H9 (cell line): Measurements from ENCODE around the gene GBP7. TPM values are rescaled to one million over a fixed set of nuclear protein-coding genes. Genes with fewer than 3 reads are reported as not detected.

Source experiments
- DNase-seq: peaks from one replicate; pipeline ENCODE4 v3.0.0-alpha.2; 2017
- H2AFZ ChIP-seq: one replicate; pipeline ENCODE4 v1.6.1; 2013; ENCODE audit warnings: mild to moderate bottlenecking, low read length, control low read depth, moderate library complexity
- H2AK5ac ChIP-seq: 2 replicates; pipeline ENCODE4 v1.6.1; 2013; ENCODE audit warnings: low read length, control low read depth, mixed read lengths; ENCODE audit not compliant: insufficient read length
- H2BK120ac ChIP-seq: one replicate; pipeline ENCODE4 v1.6.1; 2013; ENCODE audit warnings: low read depth, mild to moderate bottlenecking, low read length, control low read depth, inconsistent platforms; ENCODE audit not compliant: poor library complexity, severe bottlenecking
- H2BK12ac ChIP-seq: 2 replicates; pipeline ENCODE4 v1.6.1; 2013; ENCODE audit warnings: low read length, control low read depth, mixed read lengths, low read depth; ENCODE audit not compliant: insufficient read length
- H2BK15ac ChIP-seq: 2 replicates; pipeline ENCODE4 v1.6.1; 2013; ENCODE audit warnings: low read depth, low read length, control low read depth
- H2BK20ac ChIP-seq: one replicate; pipeline ENCODE4 v1.6.1; 2013; ENCODE audit warnings: low read depth, mild to moderate bottlenecking, low read length, control low read depth, inconsistent platforms; ENCODE audit not compliant: poor library complexity, severe bottlenecking
- H2BK5ac ChIP-seq: 2 replicates; pipeline ENCODE4 v1.6.1; 2013; ENCODE audit warnings: low read length, control low read depth, mixed read lengths; ENCODE audit not compliant: insufficient read length
- H3K14ac ChIP-seq: 2 replicates; pipeline ENCODE4 v1.6.1; 2013; ENCODE audit warnings: low read length, control low read depth; ENCODE audit not compliant: insufficient read depth
- H3K18ac ChIP-seq: 2 replicates; pipeline ENCODE4 v1.6.1; 2013; ENCODE audit warnings: low read depth, mild to moderate bottlenecking, mixed read lengths, low read length, control low read depth; ENCODE audit not compliant: insufficient read length
- H3K23ac ChIP-seq: 2 replicates; pipeline ENCODE4 v1.6.1; 2013; ENCODE audit warnings: low read length, control low read depth, mixed read lengths, low read depth; ENCODE audit not compliant: insufficient read length
- H3K23me2 ChIP-seq: 2 replicates; pipeline ENCODE4 v1.6.1; 2013; ENCODE audit warnings: low read depth, mild to moderate bottlenecking, mixed read lengths, low read length, control low read depth; ENCODE audit not compliant: insufficient read length, poor library complexity, severe bottlenecking
- H3K27ac ChIP-seq: 2 replicates; pipeline ENCODE4 v1.5.1; 2013; ENCODE audit warnings: low read length, control low read depth, mixed read lengths, low read depth; ENCODE audit not compliant: insufficient read length
- H3K27me3 ChIP-seq: 2 replicates; pipeline ENCODE4 v1.6.1; 2013; ENCODE audit warnings: low read length, control low read depth, inconsistent platforms; ENCODE audit not compliant: insufficient read depth
- H3K4ac ChIP-seq: 2 replicates; pipeline ENCODE4 v1.6.1; 2013; ENCODE audit warnings: low read depth, mild to moderate bottlenecking, control low read depth, inconsistent platforms, low read length, moderate library complexity
- H3K4me1 ChIP-seq: 2 replicates; pipeline ENCODE4 v1.6.1; 2013; ENCODE audit warnings: low read length, control low read depth, inconsistent platforms; ENCODE audit not compliant: insufficient read depth
- H3K4me2 ChIP-seq: 2 replicates; pipeline ENCODE4 v1.6.1; 2013; ENCODE audit warnings: low read length, control low read depth, mixed read lengths; ENCODE audit not compliant: insufficient read length, insufficient read depth
- H3K56ac ChIP-seq: 2 replicates; pipeline ENCODE4 v1.6.1; 2013; ENCODE audit warnings: low read depth, mild to moderate bottlenecking, mixed read lengths, low read length, control low read depth; ENCODE audit not compliant: insufficient read length
- H3K79me1 ChIP-seq: 2 replicates; pipeline ENCODE4 v1.6.1; 2013; ENCODE audit warnings: low read depth, mild to moderate bottlenecking, moderate library complexity, low read length, control low read depth, inconsistent platforms; ENCODE audit not compliant: insufficient read depth, poor library complexity, severe bottlenecking
- H3K79me2 ChIP-seq: 2 replicates; pipeline ENCODE4 v1.6.1; 2013; ENCODE audit warnings: low read length, control low read depth, inconsistent platforms; ENCODE audit not compliant: insufficient read depth
- H3K9ac ChIP-seq: 2 replicates; pipeline ENCODE4 v1.6.1; 2013; ENCODE audit warnings: low read length, control low read depth, mixed read lengths; ENCODE audit not compliant: insufficient read length; ENCODE audit errors: extremely low read depth
- H3K9me3 ChIP-seq: one replicate; pipeline ENCODE4 v1.6.1; 2013; ENCODE audit warnings: low read depth, low read length, inconsistent platforms; ENCODE audit not compliant: control insufficient read depth
- H3T11ph ChIP-seq: one replicate; pipeline ENCODE4 v1.6.1; 2013; ENCODE audit warnings: mild to moderate bottlenecking, low read length, control low read depth, inconsistent platforms
- H4K20me1 ChIP-seq: one replicate; pipeline ENCODE4 v1.6.1; 2013; ENCODE audit not compliant: control insufficient read depth, insufficient read length, insufficient read depth
- H4K5ac ChIP-seq: 2 replicates; pipeline ENCODE4 v1.6.1; 2013; ENCODE audit warnings: low read depth, mild to moderate bottlenecking, mixed read lengths, low read length, control low read depth; ENCODE audit not compliant: insufficient read length
- H4K8ac ChIP-seq: replicated peaks from 2 replicates; pipeline ENCODE4 v1.6.1; 2013; ENCODE audit warnings: low read length, control low read depth, mixed read lengths, low read depth; ENCODE audit not compliant: insufficient read length
- H4K91ac ChIP-seq: 2 replicates; pipeline ENCODE4 v1.6.1; 2013; ENCODE audit warnings: low read depth, mild to moderate bottlenecking, moderate library complexity, mixed read lengths, low read length, control low read depth; ENCODE audit not compliant: insufficient read length
- H3K27ac Mint-ChIP-seq, 3 experiments: 2 replicates in 2 of 3; 3 replicates in 1 of 3; pipeline ENCODE4 v1.8.0; 2020 to 2021; ENCODE audit warnings: mixed read lengths in 3 of 3, mild to moderate bottlenecking in 1 of 3, moderate library complexity in 1 of 3
- H3K27me3 Mint-ChIP-seq: 2 replicates; pipeline ENCODE4 v1.8.0; 2021; ENCODE audit warnings: low read depth, mild to moderate bottlenecking, moderate library complexity, mixed read lengths
- H3K36me3 Mint-ChIP-seq, 3 experiments: 2 replicates in 2 of 3; 3 replicates in 1 of 3; pipeline ENCODE4 v1.8.0; 2020 to 2021; ENCODE audit warnings: low read depth in 3 of 3, mixed read lengths in 3 of 3; ENCODE audit not compliant: insufficient read depth in 1 of 3
- H3K4me1 Mint-ChIP-seq, 2 experiments: 2 replicates each; pipeline ENCODE4 v1.8.0; 2020; ENCODE audit warnings: mixed read lengths in 2 of 2
- H3K4me3 Mint-ChIP-seq, 2 experiments: 2 replicates in 1 of 2; 3 replicates in 1 of 2; pipeline ENCODE4 v1.8.0; 2020 to 2021; ENCODE audit warnings: mild to moderate bottlenecking in 2 of 2, mixed read lengths in 2 of 2, moderate library complexity in 1 of 2
- H3K9me3 Mint-ChIP-seq, 2 experiments: 2 replicates in 1 of 2; 3 replicates in 1 of 2; pipeline ENCODE4 v1.8.0; 2020; ENCODE audit warnings: mild to moderate bottlenecking in 2 of 2, mixed read lengths in 2 of 2, moderate library complexity in 1 of 2
- WGBS: extraction: QIAGEN DNeasy Blood & Tissue Kit; methylation state at CpG from one replicate; pipeline ENCODE4 v1.1.7; 2013; ENCODE audit warnings: missing lambda C conversion rate, low lambda C conversion rate, mixed read lengths; ENCODE audit not compliant: insufficient read length; ENCODE audit errors: extremely low coverage; 5-methylcytosine and 5-hydroxymethylcytosine counted together
- total RNA-seq: library from RNA; stranded (reverse); gene quantifications from 2 replicates; pipeline ENCODE4 v1.2.1, GENCODE V29; 2021
- TF ChIP-seq, protein P1 (sequence below): fragments of 200-600 bp; sonication (generic); conservative IDR thresholded peaks from 3 replicates; pipeline ENCODE4 v1.8.0; 2021; ENCODE audit warnings: antibody characterized with exemption, mild to moderate bottlenecking

GBP7 gene
- total RNA-seq, 1 experiment from 2014 or later, result not detected

DNA sequence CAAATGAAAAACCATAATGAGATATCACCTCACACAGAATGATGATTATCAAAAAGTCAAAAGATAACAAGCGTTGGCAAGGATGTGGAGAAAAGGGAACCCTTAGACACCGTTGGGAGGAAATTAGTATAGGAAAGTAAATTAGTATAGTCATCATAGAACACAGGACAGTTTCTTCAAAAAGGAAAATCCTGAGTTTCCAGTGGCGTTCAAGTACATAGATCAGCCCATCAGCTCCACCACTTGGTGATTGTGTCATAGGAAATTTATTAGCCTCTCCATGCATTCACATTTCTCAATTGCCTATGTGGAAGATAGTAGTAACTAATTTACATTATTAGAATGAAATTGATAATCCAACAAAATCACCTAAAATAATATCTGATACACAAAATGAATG is 29.1 kb downstream of the GBP7 start:
- no peak overlapping the region for H2BK5ac ChIP-seq
- no peak overlapping the region for H3K27ac ChIP-seq
- H4K5ac ChIP-seq, result no peak overlapping the region
- no peak overlapping the region for H2BK12ac ChIP-seq
- no peak overlapping the region for H3K4me3 Mint-ChIP-seq
- no peak overlapping the region for H2AK5ac ChIP-seq
- no peak overlapping the region for H3K18ac ChIP-seq
- H3K14ac ChIP-seq, result no peak overlapping the region
- no peak overlapping the region for H2BK15ac ChIP-seq
- no peaks in the 10 kb centered on the region for H3K79me2 ChIP-seq
- DNase-seq, result no peak
- no peak overlapping the region for H2BK20ac ChIP-seq
- H3K4me1 Mint-ChIP-seq, result peaks cover 0 to 3% of the 10 kb centered on the region in 2 experiments; a peak in 1 of 4 replicates
- no peaks in the 10 kb centered on the region for H4K20me1 ChIP-seq
- H2AFZ ChIP-seq, result no peak overlapping the region
- no peak overlapping the region for H4K8ac ChIP-seq
- H3K56ac ChIP-seq, result no peak overlapping the region
- no peak overlapping the region for H2BK120ac ChIP-seq
- no peak overlapping the region for H3T11ph ChIP-seq
- no peaks in the 10 kb centered on the region for H3K9me3 Mint-ChIP-seq
- no peaks in the 10 kb centered on the region for H3K27me3 Mint-ChIP-seq
- H3K27me3 ChIP-seq, result no peaks in the 10 kb centered on the region
- H3K9me3 ChIP-seq, result no peaks in the 10 kb centered on the region
- H3K4me2 ChIP-seq, result no peak overlapping the region
- no peaks in the 10 kb centered on the region for H3K4me1 ChIP-seq
- H3K27ac Mint-ChIP-seq, result no peak overlapping the region
- no peak overlapping the region for H3K4ac ChIP-seq
- H3K9ac ChIP-seq, result no peak overlapping the region
- no peak overlapping the region for H3K23ac ChIP-seq
- H4K91ac ChIP-seq, result no peak overlapping the region
- no CpG with 5 or more reads among the region's 3 CpGs for WGBS
- H3K79me1 ChIP-seq, result no peaks in the 10 kb centered on the region
- H3K23me2 ChIP-seq, result no peaks in the 10 kb centered on the region
- TF ChIP-seq, protein P1, sequence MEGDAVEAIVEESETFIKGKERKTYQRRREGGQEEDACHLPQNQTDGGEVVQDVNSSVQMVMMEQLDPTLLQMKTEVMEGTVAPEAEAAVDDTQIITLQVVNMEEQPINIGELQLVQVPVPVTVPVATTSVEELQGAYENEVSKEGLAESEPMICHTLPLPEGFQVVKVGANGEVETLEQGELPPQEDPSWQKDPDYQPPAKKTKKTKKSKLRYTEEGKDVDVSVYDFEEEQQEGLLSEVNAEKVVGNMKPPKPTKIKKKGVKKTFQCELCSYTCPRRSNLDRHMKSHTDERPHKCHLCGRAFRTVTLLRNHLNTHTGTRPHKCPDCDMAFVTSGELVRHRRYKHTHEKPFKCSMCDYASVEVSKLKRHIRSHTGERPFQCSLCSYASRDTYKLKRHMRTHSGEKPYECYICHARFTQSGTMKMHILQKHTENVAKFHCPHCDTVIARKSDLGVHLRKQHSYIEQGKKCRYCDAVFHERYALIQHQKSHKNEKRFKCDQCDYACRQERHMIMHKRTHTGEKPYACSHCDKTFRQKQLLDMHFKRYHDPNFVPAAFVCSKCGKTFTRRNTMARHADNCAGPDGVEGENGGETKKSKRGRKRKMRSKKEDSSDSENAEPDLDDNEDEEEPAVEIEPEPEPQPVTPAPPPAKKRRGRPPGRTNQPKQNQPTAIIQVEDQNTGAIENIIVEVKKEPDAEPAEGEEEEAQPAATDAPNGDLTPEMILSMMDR, result no peak
- no peaks in the 10 kb centered on the region for H3K36me3 Mint-ChIP-seq
